ENCODE data around the gene GRN. TPM values are rescaled to one million over a fixed set of nuclear protein-coding genes. Genes with fewer than 3 reads are reported as not detected.

Gene GRN
- total RNA-seq, 1 experiment from 2014 or later, result 127 TPM

GRCh38 chr17:44358066-44358465 is 13.0 kb downstream of the GRN start:
- Histone ChIP-seq H2BK15ac (ENCODE audit: low read depth, low read length) (no peak overlapping the region), H3K79me2 (ENCODE audit: insufficient read depth, low read length) (no peaks in the 10 kb centered on the region), H3K9me3 (ENCODE audit: control insufficient read depth, low read depth, low read length) (no peaks in the 10 kb centered on the region), H3K79me1 (ENCODE audit: insufficient read depth, low read depth, low read length, poor library complexity, severe bottlenecking) (no peaks in the 10 kb centered on the region), H3K14ac (ENCODE audit: insufficient read depth, low read length) (no peak overlapping the region), H3K18ac (ENCODE audit: insufficient read length, low read depth, low read length) (no peak overlapping the region), H4K5ac (ENCODE audit: insufficient read length, low read depth, low read length) (no peak overlapping the region), H2BK5ac (ENCODE audit: insufficient read length, low read length) (no peak overlapping the region), H2BK20ac (ENCODE audit: low read depth, low read length, poor library complexity, severe bottlenecking) (no peak overlapping the region), H2BK12ac (ENCODE audit: insufficient read length, low read depth, low read length) (no peak overlapping the region), H4K20me1 (ENCODE audit: control insufficient read depth, insufficient read depth, insufficient read length) (no peaks in the 10 kb centered on the region), H2BK120ac (ENCODE audit: low read depth, low read length, poor library complexity, severe bottlenecking) (no peak overlapping the region), H2AFZ (ENCODE audit: low read length) (no peak overlapping the region), H4K91ac (ENCODE audit: insufficient read length, low read depth, low read length) (no peak overlapping the region), H3K9ac (ENCODE audit: extremely low read depth, insufficient read length, low read length) (no peak overlapping the region), H3K4ac (ENCODE audit: low read depth, low read length) (no peak overlapping the region), H3K56ac (ENCODE audit: insufficient read length, low read depth, low read length) (no peak overlapping the region), H3K4me2 (ENCODE audit: insufficient read depth, insufficient read length, low read length) (no peak overlapping the region), H3K4me1 (ENCODE audit: insufficient read depth, low read length) (peaks cover 12% of the 10 kb centered on the region), H3T11ph (ENCODE audit: low read length) (no peak overlapping the region), H3K23ac (ENCODE audit: insufficient read length, low read depth, low read length) (no peak overlapping the region), H4K8ac (replicated peaks; ENCODE audit: insufficient read length, low read depth, low read length) (no peak overlapping the region), H3K27ac (ENCODE audit: insufficient read length, low read depth, low read length) (no peak overlapping the region), H2AK5ac (ENCODE audit: insufficient read length, low read length) (no peak overlapping the region), H3K23me2 (ENCODE audit: insufficient read length, low read depth, low read length, poor library complexity, severe bottlenecking) (peaks cover 13% of the 10 kb centered on the region), H3K27me3 (ENCODE audit: insufficient read depth, low read length) (no peaks in the 10 kb centered on the region)
- H3K4me3 Mint-ChIP-seq, result 0 out of 5 replicates have a peak overlapping the region, but pooled peaks of 1 of the 2 experiments have one; percentile 31
- peaks cover 0 to 15% (median 9%) of the 10 kb centered on the region in 3 experiments; a peak in 5 of 7 replicates for H3K36me3 Mint-ChIP-seq (ENCODE audit: insufficient read depth in 1 of 3, low read depth in 3 of 3)
- H3K27ac Mint-ChIP-seq, result peak overlapping the region in 1 of 3 experiments; percentile 23; a peak in 2 of 7 replicates
- WGBS (ENCODE audit: extremely low coverage, insufficient read length, low lambda C conversion rate), result no CpG with 5 or more reads among the region's 9 CpGs
- no peak for TF ChIP-seq CTCF (conservative IDR thresholded peaks at IDR 0.05)
- H3K4me1 Mint-ChIP-seq, result peaks cover 22 to 37% of the 10 kb centered on the region in 2 experiments
- no peak for DNase-seq
- peaks cover 1% of the 10 kb centered on the region; the same call in 1 of the 2 replicates for H3K27me3 Mint-ChIP-seq (ENCODE audit: low read depth)
- no peaks in the 10 kb centered on the region for H3K9me3 Mint-ChIP-seq

Data from H9 (cell line).